NCI-H446 treated with DMSO at 0.1 percent for 48 hours (cell line): Measurements from ENCODE around the gene FAM32A.

ENCODE experiments used
- DNase-seq: peaks from one replicate; lab custom pipeline; 2025; lab: John Stamatoyannopoulos, UW

FAM32A gene

GRCh38 chr19:16185123-16185767 lies at the start of gene FAM32A:
Gene FAM32A, plus strand, starts transcription at chr19:16185410. Its CDS starts 33 bp downstream, at chr19:16185443.
- peak; percentile 97 for DNase-seq

DNA sequence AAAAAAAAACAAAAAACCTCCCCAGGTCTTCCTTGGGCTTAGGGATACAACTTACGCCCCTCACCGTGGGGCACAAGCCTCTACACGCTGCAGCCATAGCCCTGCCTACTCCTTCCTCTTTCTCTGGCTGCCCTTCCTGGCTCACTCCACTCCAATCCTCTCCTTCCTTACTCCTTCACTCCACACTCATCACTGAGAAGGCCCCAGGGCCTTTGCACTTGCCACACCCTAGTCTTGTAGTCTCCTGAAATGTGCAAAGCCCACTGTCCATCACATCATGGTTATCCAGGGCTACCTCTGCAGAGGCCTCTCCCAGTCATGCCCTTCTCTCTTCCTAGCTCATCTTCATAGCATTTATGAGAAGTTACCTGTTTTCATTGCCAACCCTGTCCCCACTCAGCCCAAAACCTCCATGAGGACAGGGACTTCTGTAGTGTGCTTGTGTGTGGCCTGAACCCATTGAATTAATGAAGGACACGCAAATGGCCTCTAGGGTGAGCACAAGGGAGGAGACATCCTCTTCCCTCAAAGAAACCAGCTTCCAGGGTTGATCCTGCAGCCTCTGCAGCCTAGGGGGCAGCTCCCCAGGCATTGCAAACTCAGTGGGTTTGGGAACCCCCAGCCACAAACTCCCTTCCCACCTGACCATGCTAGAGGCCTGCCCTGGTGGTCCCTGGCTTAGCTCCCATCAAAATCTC lies 49.6 kb upstream of the FAM32A start:
- no peak for DNase-seq

- DNase-seq: no peak
Measured at GRCh38 chr19:16136185-16136999, 48.8 kb upstream of the FAM32A start.

DNA sequence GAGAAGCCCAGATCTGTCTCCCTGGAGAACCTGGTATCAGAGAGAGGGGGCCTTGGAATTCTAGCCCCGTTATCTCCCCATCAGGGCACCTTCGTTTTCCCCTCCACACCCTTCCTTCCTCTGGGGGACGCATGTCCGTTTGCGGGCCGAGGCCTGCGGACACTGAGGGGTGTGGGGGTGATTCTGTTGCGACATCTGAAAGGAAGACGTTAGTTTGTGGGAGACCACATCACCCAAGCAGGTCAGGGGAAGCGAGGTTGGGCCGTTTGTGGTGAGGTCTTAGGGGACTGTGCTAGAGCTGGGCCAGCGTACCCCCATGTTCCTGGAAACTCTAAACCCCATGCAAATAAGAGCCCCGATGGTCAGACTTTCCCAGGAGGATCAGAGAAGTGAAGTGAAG lies 45.5 kb upstream of the FAM32A start:
- no peak for DNase-seq

DNA sequence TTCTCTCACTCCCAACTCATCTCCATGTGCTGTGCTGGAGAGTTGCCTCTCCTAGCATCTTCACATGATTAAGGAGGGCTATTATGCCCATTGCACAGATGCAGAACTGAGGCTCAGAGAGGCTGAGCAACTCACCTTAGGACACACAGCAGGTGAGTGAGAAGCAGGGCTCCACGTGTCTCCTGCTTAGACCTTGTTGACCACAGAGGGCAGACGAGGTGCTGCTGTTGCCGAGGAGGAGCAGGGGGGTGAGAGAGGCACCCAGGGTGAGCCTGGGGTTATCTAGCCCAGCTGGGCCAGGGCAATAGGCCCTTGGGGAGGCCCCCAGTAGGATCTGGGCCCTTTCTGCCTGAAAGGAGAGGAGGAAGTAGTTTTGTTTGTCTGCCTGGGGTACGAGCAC lies 44.2 kb upstream of the FAM32A start:
- no peak for DNase-seq

- no peak for DNase-seq
Measured at GRCh38 chr19:16142032-16142580, 43.1 kb upstream of the FAM32A start.

GRCh38 chr19:16143399-16144215 lies 41.6 kb upstream of the FAM32A start, which contains the start of gene HSH2D:
Gene HSH2D, plus strand, starts transcription at chr19:16143685. Its CDS starts 5,066 bp downstream, at chr19:16148751.
- no peak for DNase-seq

GRCh38 chr19:16144216-16144581 lies 41.0 kb upstream of the FAM32A start:
- DNase-seq: no peak

- no peak for DNase-seq
Measured at GRCh38 chr19:16146112-16146511, 39.1 kb upstream of the FAM32A start.

DNA sequence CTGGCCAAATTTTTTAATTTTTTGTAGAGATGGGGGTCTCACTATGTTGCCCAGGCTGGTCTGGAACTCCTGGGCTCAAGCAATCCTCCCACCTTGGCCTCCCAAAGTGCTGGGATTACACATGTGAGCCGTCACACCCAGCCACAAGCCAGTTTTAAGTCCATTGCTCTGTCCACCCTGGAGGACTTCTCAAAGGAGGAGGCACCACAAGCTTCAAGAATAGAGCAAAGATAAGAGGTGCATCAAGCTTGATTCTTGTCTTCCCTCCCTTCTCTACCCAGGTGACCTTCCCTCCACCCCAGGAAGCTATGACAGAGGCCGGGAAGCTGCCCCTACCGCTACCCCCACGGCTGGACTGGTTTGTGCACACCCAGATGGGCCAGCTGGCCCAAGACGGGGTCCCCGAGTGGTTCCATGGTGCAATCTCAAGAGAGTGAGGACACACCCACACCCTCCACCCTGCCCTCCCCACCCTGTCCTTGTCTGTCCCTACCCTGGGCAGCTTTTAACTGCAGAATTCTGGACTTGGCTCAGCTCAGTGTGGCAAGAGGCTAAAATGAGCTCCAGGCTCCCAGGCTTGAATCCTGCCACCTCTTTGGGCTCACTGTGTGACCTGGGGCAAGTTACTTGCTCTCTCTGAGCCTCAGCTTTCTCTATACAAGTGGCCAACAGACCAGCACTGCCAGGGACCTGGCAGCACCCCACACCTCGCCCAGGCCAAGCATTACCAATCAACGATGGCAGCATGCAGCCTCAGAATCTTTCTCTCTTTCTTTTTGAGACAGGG lies 36.6 kb upstream of the FAM32A start:
- DNase-seq: no peak

DNA sequence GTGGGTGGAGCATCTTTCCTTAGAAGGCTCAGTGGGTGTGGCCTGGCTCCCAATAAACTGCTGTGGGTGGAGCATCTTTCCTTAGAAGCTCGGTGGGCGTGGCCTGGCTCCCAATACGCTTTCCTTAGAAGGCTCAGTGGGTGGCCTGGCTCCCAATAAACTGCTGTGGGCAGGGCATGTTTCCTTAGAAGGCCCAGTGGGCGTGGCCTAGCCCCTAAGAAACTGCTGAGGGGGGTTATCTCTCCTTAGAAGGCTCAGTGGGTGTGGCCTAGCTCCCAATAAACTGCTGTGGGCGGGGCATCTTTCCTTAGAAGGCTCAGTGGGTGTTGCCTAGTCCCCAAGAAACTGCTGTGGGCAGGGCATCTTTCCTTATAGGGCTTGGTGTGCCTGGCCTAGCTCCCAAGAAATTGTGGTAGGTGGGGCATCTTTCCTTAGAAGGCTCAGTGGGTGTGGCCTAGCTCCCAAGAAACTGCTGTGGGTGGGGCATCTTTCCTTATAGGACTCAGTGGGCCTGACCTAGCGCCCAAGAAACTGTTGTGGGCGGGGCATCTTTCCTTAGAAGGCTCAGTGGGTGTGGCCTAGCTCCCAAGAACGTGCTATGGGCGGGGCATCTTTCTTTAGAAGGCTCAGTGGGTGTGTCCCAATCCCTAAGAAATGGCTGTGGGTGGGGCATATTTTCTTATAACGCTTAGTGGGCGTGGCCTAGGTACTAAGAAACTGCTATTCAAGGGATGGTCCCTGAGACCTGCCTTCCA lies 31.5 kb upstream of the FAM32A start:
- no peak for DNase-seq

GRCh38 chr19:16154557-16154956 lies 30.7 kb upstream of the FAM32A start:
- no peak for DNase-seq

GRCh38 chr19:16155128-16155527 lies 30.1 kb upstream of the FAM32A start:
- no peak for DNase-seq

GRCh38 chr19:16156904-16157303 lies 28.3 kb upstream of the FAM32A start:
- DNase-seq: no peak

- DNase-seq: no peak
Measured at GRCh38 chr19:16157601-16158000, 27.6 kb upstream of the FAM32A start.

- DNase-seq: no peak
Measured at GRCh38 chr19:16159655-16160054, 25.6 kb upstream of the FAM32A start.

- DNase-seq: no peak
Measured at GRCh38 chr19:16160445-16160942, 24.7 kb upstream of the FAM32A start.

DNA sequence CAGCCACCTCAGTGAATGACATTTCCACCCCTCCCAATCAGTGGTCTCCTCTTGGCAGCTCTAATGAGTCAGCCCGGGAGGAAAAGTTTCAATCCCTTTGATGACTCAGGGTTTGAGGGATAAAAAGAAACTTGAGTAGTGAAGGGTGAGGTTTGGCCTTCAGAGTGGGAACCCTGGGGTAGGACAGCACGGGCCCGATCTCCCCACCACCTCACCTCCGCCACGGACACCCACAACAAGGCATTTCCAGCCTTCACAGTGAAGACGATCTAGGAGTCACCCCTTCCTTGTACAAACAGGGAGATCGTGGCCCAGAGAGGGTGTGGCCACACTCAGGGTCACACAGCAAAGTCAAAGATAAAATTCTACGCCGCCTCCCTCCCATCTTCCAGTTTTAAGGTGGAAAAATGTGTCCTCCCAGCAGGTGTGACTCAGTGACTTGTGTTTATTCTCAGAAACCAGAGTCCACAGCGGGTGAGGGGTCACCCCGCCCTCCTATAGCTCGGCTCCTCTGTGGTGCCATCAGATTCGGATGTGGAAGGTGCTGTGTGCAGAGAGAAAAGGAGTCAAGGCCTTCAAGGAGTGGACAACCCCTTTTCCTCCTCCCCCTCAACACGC lies 24.2 kb upstream of the FAM32A start:
- no peak for DNase-seq

DNA sequence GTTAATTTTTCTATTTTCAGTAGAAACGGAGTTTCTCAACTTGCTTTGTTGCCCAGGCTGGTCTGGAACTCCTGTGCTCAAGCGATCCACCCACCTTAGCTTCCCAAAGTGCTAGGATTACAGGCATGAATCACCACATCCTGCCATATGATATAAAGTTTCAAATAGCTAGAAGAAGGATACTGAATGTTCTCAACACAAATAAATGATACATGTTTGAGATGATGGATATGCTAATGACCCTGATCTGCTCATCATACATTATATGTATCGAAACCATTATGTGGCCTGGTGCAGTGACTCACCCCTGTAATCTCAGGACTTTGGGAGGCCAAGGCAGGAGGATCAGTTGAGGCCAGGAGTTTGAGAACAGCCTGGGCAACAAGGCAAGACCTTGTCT lies 23.4 kb upstream of the FAM32A start:
- no peak for DNase-seq
